ENCODE results near the gene NFKB1.

NFKB1 gene

DNA sequence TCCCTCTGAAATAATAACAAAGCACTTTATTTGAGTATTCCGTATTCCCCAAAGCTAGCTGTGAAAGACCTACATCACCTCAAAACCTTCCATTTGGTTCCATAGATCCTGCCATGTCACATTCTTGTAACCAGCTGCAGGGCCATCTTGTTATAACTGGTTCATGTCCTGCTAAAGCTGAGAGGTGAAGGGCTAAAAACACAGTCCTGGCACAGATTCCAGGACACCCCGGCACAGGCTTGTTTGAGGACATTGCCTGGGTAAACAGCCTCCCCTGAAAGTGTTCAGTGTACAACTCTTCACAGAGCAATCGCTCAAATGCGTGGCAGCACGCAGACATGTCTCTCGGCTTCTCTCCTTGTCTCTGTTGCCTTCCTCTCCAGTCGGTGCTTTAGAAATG, 130.5 kb downstream of the NFKB1 start:
- DNase-seq (ENCODE audit: low read depth in 2 of 2), result no peak
- TF ChIP-seq, protein P1, sequence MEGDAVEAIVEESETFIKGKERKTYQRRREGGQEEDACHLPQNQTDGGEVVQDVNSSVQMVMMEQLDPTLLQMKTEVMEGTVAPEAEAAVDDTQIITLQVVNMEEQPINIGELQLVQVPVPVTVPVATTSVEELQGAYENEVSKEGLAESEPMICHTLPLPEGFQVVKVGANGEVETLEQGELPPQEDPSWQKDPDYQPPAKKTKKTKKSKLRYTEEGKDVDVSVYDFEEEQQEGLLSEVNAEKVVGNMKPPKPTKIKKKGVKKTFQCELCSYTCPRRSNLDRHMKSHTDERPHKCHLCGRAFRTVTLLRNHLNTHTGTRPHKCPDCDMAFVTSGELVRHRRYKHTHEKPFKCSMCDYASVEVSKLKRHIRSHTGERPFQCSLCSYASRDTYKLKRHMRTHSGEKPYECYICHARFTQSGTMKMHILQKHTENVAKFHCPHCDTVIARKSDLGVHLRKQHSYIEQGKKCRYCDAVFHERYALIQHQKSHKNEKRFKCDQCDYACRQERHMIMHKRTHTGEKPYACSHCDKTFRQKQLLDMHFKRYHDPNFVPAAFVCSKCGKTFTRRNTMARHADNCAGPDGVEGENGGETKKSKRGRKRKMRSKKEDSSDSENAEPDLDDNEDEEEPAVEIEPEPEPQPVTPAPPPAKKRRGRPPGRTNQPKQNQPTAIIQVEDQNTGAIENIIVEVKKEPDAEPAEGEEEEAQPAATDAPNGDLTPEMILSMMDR (IDR thresholded peaks at IDR 0.05; ENCODE audit: low read depth, low read length), result no peak
- H3K4me3 ChIP-seq (replicated peaks in 1 of 2; ENCODE audit: low read depth in 2 of 2, low read length in 2 of 2), result no peak overlapping the region

DNA sequence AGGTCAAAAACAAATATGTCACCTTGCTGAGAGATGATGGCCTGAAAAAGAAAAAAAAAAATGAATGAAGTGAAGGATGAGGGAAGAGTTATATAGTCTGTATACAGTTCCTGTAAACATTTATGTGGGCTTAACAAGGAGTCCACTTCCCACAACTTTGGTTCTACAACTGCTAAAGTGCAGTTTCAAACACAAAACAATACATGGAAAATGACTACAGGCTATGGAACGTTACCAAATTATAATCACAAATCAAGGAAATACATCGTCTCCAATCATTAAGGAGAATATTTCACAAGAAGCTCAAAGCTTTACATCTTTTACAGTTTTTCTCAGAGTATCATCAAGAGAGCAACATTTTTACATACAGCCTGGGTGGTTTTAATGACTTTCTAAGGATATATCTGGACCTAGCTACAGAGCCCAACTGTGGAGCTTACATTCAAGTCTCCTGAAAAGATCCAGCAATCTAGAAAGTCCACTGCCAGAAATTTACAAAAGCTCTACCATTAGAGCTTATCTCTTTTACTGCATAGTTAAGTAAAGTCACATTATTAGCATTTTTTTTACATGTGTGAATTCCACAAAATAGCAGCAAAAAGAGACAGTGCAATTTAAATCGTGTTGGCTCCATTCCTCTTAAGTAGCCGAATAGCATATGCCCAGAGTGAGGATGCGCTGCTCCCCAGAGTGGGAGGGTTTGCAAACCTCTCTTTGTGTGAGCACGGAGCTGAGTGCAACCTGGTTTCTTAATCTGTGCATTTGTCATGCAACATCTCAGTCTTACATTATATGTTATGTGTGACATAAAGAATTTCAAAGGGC, 131.3 kb downstream of the NFKB1 start:
- peak; percentile 8 to 10 for DNase-seq (ENCODE audit: low read depth in 2 of 2)
- no peak overlapping the region for H3K4me3 ChIP-seq (replicated peaks in 1 of 2; ENCODE audit: low read depth in 2 of 2, low read length in 2 of 2)
- TF ChIP-seq, protein P1 (IDR thresholded peaks at IDR 0.05; ENCODE audit: low read depth, low read length), result no peak

DNA sequence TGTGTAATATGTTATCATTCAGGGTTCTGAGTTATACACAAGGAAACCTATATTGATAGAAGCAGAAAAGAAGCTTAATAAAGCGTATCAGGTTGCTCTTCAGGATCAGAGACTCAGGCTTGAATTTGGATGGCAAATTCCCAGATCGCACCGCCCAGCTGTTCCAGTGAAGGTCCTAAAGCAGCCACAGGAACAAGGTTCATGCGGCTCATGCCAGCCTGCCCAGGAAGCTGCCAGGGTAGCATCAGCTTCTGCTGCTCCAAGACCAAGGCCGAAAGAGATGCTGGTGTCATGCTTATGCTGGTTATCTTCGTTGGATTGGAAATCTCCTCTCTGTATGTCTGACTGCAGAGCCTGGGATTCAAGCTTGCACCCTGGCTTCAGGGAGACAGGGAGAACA, 131.9 kb downstream of the NFKB1 start:
- no peak overlapping the region for H3K4me3 ChIP-seq (replicated peaks in 1 of 2; ENCODE audit: low read depth in 2 of 2, low read length in 2 of 2)
- no peak for DNase-seq (ENCODE audit: low read depth in 2 of 2)
- TF ChIP-seq, protein P1 (IDR thresholded peaks at IDR 0.05; ENCODE audit: low read depth, low read length), result no peak

DNA sequence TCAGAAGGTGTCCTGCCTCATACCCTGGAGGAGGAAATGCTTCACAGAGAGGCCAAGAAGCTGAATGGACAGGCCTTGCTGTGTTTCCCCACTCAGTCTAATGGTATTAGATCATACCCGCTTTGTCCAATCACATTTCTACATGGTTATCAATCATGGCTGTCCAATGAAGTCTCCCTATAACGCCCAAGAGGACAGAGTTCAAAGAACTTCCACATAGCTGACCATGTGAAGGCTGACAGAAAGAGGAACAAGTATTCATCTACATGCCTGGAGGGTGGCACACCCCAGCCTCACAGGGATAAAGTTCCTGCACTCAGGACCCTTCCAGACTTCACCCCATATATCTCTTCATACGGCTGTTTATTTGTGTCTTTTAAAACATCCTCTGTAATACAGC, 136.2 kb downstream of the NFKB1 start:
- TF ChIP-seq, protein P1 (IDR thresholded peaks at IDR 0.05; ENCODE audit: low read depth, low read length), result no peak
- H3K4me3 ChIP-seq (replicated peaks in 1 of 2; ENCODE audit: low read depth in 2 of 2, low read length in 2 of 2), result no peak overlapping the region
- no peak for DNase-seq (ENCODE audit: low read depth in 2 of 2)

DNA sequence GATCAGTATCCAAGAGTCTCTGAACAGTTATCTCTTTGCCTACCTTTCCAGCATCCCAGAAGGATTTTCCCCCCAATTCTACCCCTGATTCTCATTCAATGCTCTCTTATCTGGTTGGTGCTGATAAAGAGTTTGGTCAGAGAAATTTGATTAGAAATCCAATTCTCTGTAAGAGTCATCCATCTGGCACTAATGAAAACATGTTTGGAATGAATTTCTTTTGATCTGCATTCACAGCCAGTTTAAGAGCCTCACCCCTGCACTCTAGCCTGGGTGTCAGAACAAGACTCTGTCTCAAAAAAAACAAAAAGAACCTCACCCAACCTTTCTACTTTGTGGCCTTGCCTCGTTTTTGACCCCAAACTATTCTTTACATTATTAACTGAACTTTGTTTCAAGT, 137.5 kb downstream of the NFKB1 start:
- no peak overlapping the region for H3K4me3 ChIP-seq (replicated peaks in 1 of 2; ENCODE audit: low read depth in 2 of 2, low read length in 2 of 2)
- no peak for DNase-seq (ENCODE audit: low read depth in 2 of 2)
- TF ChIP-seq, protein P1 (IDR thresholded peaks at IDR 0.05; ENCODE audit: low read depth, low read length), result no peak

DNA sequence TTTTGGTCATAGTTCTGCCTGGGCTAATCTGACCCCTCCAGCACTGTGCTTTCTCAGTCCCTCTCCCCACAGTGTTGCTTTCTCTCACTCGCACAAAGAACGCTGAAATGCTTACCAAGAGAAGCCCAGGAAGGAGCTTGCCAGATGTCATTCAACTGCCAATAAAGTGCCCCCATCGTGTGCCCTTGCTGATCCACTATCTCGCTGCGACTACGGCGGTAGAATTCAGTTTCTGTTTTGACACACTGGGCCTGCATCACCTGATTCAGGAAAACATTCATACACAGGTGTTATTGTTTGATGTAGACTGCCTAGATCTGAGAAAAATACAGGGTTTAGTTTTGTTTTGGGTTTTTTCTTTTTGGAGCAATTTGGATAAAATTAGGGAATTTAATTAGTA, 138.4 kb downstream of the NFKB1 start:
- DNase-seq (ENCODE audit: low read depth in 2 of 2), result no peak
- no peak overlapping the region for H3K4me3 ChIP-seq (replicated peaks in 1 of 2; ENCODE audit: low read depth in 2 of 2, low read length in 2 of 2)
- TF ChIP-seq, protein P1 (IDR thresholded peaks at IDR 0.05; ENCODE audit: low read depth, low read length), result no peak
